MM.1S (cell line): Measurements from ENCODE around the gene LAMC3.

Experiments used
- DNase-seq: peaks from one replicate; pipeline ENCODE4 v3.0.0-alpha.2; 2015
- H2AFZ ChIP-seq: fragments of 300-600 bp; sonication (generic); 2 replicates; pipeline ENCODE4 v1.6.0; 2016; ENCODE audit warnings: antibody characterized with exemption, low read length
- H3F3A ChIP-seq: fragments of 300-600 bp; sonication (generic); 2 replicates; pipeline ENCODE4 v1.6.1; 2016; ENCODE audit warnings: mild to moderate bottlenecking, antibody characterized with exemption, low read length, moderate library complexity, mixed read lengths; ENCODE audit not compliant: insufficient read depth
- H3K27ac ChIP-seq: fragments of 300-600 bp; sonication (generic); 2 replicates; pipeline ENCODE4 v1.5.1; 2016; ENCODE audit warnings: mild to moderate bottlenecking, low read length
- H3K27me3 ChIP-seq: fragments of 300-600 bp; sonication (generic); replicated peaks from 2 replicates; pipeline ENCODE4 v1.6.0; 2016; ENCODE audit warnings: low read length; ENCODE audit not compliant: insufficient read depth
- H3K36me3 ChIP-seq: fragments of 300-600 bp; sonication (generic); replicated peaks from 2 replicates; pipeline ENCODE4 v1.6.1; 2016; ENCODE audit warnings: mild to moderate bottlenecking, low read length, mixed read lengths; ENCODE audit not compliant: insufficient read depth
- H3K4me1 ChIP-seq: fragments of 300-600 bp; sonication (generic); 2 replicates; pipeline ENCODE4 v1.6.1; 2016; ENCODE audit warnings: low read length, mixed read lengths
- H3K4me2 ChIP-seq: fragments of 300-600 bp; sonication (generic); 2 replicates; pipeline ENCODE4 v1.6.0; 2016; ENCODE audit warnings: low read depth, low read length
- H3K4me3 ChIP-seq: fragments of 300-600 bp; sonication (generic); 2 replicates; pipeline ENCODE4 v1.5.1; 2016; ENCODE audit warnings: low read length, mixed read lengths
- H3K79me2 ChIP-seq: fragments of 300-600 bp; sonication (generic); 2 replicates; pipeline ENCODE4 v1.6.1; 2016; ENCODE audit warnings: mixed run types, low read length, mixed read lengths
- H3K9ac ChIP-seq: fragments of 300-600 bp; sonication (generic); 2 replicates; pipeline ENCODE4 v1.6.1; 2016; ENCODE audit warnings: low read length, mixed read lengths
- H3K9me2 ChIP-seq: fragments of 300-600 bp; sonication (generic); replicated peaks from 2 replicates; pipeline ENCODE4 v1.6.1; 2016; ENCODE audit warnings: mild to moderate bottlenecking, low read length, mixed read lengths; ENCODE audit not compliant: insufficient read depth
- H3K9me3 ChIP-seq: fragments of 300-600 bp; sonication (generic); replicated peaks from 2 replicates; pipeline ENCODE4 v1.6.1; 2016; ENCODE audit warnings: mild to moderate bottlenecking, low read length, mixed read lengths; ENCODE audit not compliant: insufficient read depth
- H4K20me1 ChIP-seq: fragments of 300-600 bp; sonication (generic); 2 replicates; pipeline ENCODE4 v1.6.1; 2016; ENCODE audit warnings: mild to moderate bottlenecking, low read length, moderate library complexity, mixed read lengths; ENCODE audit not compliant: insufficient read depth
- EZH2 ChIP-seq: fragments of 300-600 bp; sonication (generic); optimal IDR thresholded peaks from 2 replicates; pipeline ENCODE3; 2017; ENCODE audit warnings: low read depth, mild to moderate bottlenecking, antibody characterized with exemption, low read length, mixed read lengths
- EZH2phosphoT487 ChIP-seq: fragments of 300-600 bp; sonication (generic); IDR thresholded peaks from 2 replicates; pipeline ENCODE4 v1.6.1; 2018; ENCODE audit warnings: antibody characterized with exemption, low read length
- TF ChIP-seq, protein P1 (sequence below): fragments of 300-600 bp; sonication (generic); IDR thresholded peaks from 2 replicates; pipeline ENCODE4 v1.5.1; 2016; ENCODE audit warnings: antibody characterized with exemption, low read length, mixed read lengths

The LAMC3 gene

DNA sequence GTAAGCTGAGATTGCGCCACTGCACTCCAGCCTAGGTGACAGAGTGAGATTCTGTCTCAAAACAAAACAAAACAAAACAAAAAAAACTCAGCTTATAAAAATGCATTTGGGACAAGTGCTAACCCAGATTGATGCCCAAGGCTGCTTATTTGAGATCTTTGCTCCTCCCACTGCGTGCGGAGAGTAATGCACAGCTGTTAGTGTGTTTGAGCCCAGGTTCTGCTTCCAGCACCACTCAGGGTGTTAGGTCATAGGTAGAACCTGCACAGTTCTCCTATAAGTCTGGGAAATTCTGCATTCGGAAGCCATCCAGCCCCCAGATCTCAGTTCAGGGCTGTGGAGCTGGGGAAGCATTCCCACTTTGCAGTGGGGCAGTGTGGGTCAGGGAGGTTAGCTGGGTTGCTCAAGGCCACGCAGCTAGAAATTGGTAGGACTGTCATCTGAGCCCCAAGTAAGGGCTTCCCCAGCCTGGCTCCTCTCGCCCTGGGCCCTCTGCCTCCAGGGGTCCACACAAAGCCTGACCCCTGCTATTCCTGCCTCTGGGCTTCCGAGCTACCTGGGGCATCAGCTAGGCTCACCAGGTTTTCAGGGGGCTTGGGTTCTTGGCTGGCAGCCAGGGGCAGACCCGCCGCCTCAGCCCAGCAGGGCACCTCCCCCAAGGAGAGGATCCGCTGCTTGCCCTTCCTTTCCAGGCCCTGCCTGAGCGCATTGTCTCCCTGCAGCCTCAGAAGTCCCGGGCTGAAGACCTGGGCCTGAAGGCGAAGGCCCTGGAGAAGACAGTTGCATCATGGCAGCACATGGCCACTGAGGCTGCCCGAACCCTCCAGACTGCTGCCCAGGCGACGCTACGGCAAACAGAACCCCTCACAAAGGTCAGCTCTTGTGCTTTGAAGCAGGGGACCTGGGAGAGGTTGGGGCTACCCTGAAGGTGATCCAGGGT, 69.7 kb downstream of the LAMC3 start:
- Histone ChIP-seq H3K4me2 (no peak overlapping the region), H3K27me3 (peaks cover 89% of the 10 kb centered on the region), H3K36me3 (no peaks in the 10 kb centered on the region), H3F3A (no peaks in the 10 kb centered on the region), H2AFZ (no peak overlapping the region), H3K9me3 (no peaks in the 10 kb centered on the region), H3K79me2 (no peaks in the 10 kb centered on the region), H3K4me1 (no peaks in the 10 kb centered on the region), H3K9me2 (no peaks in the 10 kb centered on the region), H3K9ac (no peak overlapping the region), H4K20me1 (no peaks in the 10 kb centered on the region), H3K4me3 (no peak overlapping the region), H3K27ac (no peak overlapping the region)
- TF ChIP-seq EZH2 (no peak), EZH2phosphoT487 (no peak)
- TF ChIP-seq, protein P1, sequence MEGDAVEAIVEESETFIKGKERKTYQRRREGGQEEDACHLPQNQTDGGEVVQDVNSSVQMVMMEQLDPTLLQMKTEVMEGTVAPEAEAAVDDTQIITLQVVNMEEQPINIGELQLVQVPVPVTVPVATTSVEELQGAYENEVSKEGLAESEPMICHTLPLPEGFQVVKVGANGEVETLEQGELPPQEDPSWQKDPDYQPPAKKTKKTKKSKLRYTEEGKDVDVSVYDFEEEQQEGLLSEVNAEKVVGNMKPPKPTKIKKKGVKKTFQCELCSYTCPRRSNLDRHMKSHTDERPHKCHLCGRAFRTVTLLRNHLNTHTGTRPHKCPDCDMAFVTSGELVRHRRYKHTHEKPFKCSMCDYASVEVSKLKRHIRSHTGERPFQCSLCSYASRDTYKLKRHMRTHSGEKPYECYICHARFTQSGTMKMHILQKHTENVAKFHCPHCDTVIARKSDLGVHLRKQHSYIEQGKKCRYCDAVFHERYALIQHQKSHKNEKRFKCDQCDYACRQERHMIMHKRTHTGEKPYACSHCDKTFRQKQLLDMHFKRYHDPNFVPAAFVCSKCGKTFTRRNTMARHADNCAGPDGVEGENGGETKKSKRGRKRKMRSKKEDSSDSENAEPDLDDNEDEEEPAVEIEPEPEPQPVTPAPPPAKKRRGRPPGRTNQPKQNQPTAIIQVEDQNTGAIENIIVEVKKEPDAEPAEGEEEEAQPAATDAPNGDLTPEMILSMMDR, result no peak
- no peak for DNase-seq

DNA sequence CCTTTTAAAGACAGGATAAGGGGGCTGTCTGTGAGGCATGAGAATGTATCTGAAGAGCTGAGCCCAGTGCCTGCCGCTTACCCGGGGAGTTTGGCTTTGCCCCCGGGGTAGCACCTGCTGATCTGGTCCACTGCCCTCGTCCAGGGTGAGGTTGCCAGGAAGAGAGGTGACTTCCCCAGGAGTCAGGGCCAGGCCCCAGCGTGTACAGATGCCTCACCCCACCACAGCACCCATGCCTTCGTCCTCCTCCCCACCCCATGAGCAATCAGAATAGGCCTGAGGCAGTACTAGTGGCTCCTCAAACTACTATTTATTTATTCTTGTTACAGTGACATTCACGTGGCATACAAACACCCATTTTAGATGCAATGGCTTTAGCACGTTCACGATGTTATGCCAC, 71.6 kb downstream of the LAMC3 start:
- H3K27ac ChIP-seq, result no peak overlapping the region

DNA sequence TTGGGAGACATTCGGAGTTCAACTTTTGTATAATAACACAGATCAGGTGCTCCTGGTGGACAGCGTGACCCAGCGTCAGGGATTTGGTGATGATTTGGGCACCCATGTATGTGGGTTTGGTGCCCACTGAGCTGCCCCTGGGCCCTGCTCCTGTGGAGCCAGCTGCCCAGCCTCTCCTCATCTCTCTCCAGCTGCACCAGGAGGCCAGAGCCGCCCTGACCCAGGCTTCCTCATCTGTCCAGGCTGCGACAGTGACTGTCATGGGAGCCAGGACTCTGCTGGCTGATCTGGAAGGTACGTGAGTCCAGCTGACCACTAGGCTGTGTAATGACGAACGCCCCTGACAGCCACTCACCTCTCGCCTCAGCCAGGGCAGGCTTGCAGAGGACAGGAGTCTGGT, 72.9 kb downstream of the LAMC3 start:
- TF ChIP-seq EZH2phosphoT487 (no peak), EZH2 (no peak)
- TF ChIP-seq, protein P1, result no peak
- peaks cover 89% of the 10 kb centered on the region for H3K27me3 ChIP-seq

More for the DNA sequence above, 71.6 kb downstream of the LAMC3 start:
- no peak overlapping the region for H3K9ac ChIP-seq
- H4K20me1 ChIP-seq, result no peaks in the 10 kb centered on the region
- H3K4me1 ChIP-seq, result no peaks in the 10 kb centered on the region
- H3K27me3 ChIP-seq, result peaks cover 93% of the 10 kb centered on the region
- no peak overlapping the region for H3K4me2 ChIP-seq
- H3K9me3 ChIP-seq, result no peaks in the 10 kb centered on the region
- no peak for TF ChIP-seq EZH2
- TF ChIP-seq, protein P1, result no peak
- no peak for TF ChIP-seq EZH2phosphoT487
- no peaks in the 10 kb centered on the region for H3K79me2 ChIP-seq
- H3K4me3 ChIP-seq, result no peak overlapping the region
- no peak for DNase-seq
- H3K9me2 ChIP-seq, result no peaks in the 10 kb centered on the region
- no peaks in the 10 kb centered on the region for H3F3A ChIP-seq
- no peak overlapping the region for H2AFZ ChIP-seq
- no peaks in the 10 kb centered on the region for H3K36me3 ChIP-seq

More for the DNA sequence above, 72.9 kb downstream of the LAMC3 start:
- no peaks in the 10 kb centered on the region for H3K9me2 ChIP-seq
- no peak overlapping the region for H3K4me2 ChIP-seq
- no peaks in the 10 kb centered on the region for H3F3A ChIP-seq
- no peak for DNase-seq
- no peaks in the 10 kb centered on the region for H3K36me3 ChIP-seq
- no peak overlapping the region for H3K4me3 ChIP-seq
- no peaks in the 10 kb centered on the region for H4K20me1 ChIP-seq
- H3K27ac ChIP-seq, result no peak overlapping the region
- no peaks in the 10 kb centered on the region for H3K79me2 ChIP-seq
- H3K4me1 ChIP-seq, result no peaks in the 10 kb centered on the region
- no peaks in the 10 kb centered on the region for H3K9me3 ChIP-seq
- no peak overlapping the region for H2AFZ ChIP-seq
- no peak overlapping the region for H3K9ac ChIP-seq
